Activated CD8-positive, alpha-beta memory T cell treated with anti-CD3 and anti-CD28 coated beads, Interleukin-2, amount 50 U/mL, for 1 hour (primary cell): ENCODE results near the gene AATF.

Source experiments
- DNase-seq: peaks from one replicate; pipeline ENCODE4 v3.0.0-alpha.2; 2020; ENCODE audit errors: extremely low read depth

Gene AATF

DNA sequence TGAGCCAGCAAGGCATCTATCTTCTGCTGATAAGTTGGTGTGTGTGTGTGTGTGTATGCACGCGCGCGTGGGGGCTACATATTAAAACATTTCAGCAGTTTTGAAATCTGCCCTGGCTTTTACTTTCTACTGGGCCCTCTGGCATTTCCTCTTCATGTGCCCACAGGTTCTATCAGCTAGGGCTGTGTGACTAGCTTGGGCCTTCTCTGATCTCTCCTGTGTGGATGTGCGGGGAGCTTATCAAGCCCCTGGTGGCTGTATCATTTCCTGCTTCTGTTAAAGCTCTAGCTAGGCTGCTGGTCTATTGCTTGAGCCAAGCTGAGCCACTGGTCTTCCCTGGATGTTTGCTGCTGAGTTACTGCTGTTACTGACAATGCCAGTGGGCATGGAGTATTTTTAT, 132.5 kb downstream of the AATF start:
- no peak for DNase-seq

DNA sequence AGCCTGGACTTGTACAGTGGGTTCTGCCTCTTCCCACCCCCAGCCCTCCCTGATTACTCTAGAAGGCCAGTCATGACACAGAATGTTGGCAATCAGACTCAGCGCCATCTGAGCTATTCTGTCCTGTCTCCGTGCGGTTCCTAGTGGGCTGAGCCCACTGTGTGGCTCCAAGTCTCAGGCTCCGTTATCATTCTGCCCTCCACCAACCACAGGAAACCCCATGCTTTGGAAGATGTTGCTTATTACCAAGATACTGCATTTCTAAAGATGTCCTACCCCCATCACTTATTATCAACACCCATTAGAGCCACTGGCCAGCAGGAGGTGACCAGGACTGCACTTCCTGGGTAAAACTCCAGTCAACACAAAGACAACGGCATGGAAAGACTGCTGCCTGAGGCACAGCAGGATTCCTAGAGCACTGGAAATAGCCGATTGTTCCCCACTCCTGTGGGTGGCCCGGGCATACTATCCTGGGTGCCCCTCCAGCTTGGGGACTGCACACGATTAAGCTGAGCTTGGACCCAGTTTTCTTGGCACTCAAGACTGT, 133.6 kb downstream of the AATF start:
- DNase-seq, result no peak

DNA sequence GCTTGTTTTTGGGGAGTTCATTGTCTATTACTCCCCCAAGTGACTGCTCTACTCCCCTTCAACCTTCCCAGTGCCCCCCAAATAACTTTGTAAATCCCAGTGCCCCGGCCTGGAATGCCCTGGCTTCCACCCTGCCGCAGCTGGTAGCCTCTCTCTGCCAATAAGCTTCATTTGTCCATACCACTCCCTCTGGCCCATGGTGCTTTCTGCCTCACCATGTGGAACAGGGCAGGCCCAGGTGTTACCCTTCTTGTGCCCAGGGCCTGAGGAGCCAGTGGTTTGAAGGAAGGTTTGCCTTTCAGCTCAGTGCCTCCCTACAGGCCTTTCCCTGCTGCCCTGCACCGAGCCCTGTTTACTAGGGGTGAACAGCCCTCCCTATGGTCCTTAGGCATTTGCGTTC, 134.2 kb downstream of the AATF start:
- DNase-seq, result no peak

DNA sequence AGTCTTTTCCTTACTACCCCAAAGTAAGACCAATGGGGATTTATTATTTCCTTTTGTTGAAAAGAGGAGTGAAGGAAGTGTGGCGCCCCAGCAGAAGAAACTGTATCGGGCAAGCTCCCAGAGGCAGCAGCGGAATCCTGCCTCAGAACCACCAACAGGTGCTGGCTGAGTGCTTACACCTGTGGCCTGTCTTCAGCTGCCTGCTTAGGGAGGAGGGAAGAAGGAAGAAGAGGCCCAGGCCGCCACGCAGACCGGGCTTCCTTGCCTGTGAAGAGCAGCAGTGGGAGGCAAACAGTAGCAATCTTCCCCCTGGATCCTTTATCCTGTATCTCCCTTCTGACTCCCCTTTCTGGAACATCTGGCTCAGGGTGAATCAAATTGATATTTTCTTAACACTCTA, 134.7 kb downstream of the AATF start:
- DNase-seq, result no peak

DNA sequence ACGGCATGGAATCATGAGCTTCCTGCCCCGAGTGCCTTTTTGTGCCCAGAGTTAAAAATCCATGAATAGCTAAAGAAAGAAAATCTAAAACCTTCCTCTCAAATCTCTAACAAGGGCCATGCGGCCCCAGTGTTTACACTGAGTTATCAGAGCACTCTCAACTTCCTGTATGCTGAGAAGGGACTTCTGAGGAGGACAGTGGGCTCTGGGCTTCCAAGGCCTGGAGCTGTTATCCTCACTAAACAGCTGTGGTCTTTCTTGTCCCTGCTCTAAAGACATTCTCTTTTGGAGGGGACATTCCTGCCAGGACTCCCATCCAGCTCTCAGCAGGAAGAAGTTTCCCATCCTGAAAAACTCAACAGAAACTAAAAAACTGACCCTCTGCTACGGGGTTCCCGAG, 135.6 kb downstream of the AATF start:
- no peak for DNase-seq

DNA sequence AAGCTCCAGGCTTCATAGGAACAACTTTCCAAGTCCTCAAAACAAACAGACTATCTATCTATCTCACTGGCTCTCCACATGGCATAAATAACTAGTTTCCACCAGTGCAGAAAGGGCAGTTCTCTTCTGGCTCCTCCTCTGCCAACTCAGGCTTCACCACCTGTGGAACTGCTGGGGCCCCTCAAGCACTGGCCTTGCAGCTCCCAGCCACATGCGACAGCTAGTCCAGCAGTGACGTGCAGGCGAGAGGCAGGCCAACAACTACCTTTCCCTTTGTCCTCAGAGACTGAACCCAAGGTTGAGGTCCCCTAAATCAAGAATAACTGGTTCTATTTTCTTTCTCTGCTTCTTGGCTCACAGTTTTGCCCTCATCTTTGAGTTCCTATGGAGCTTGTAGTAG, 137.6 kb downstream of the AATF start:
- no peak for DNase-seq

DNA sequence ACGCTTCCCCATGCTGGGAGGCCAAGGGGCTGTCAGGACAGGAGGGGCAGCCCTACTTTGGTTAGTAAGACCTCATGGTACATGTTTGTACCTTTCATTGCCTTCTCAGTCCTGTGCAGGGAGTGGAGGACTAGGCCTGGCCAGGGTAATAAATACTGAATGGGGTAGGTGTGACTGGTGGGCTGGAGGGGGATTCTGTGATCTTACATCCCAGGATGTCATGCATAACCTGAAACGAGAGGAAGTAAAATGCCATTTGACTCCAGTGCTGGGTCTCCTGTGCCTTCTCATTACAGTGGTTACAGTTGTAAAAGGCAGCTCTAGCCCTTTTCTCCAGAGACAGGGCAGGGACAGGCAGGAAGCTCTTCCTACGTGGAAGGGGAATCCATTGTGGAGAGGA, 138.2 kb downstream of the AATF start:
- DNase-seq, result no peak

DNA sequence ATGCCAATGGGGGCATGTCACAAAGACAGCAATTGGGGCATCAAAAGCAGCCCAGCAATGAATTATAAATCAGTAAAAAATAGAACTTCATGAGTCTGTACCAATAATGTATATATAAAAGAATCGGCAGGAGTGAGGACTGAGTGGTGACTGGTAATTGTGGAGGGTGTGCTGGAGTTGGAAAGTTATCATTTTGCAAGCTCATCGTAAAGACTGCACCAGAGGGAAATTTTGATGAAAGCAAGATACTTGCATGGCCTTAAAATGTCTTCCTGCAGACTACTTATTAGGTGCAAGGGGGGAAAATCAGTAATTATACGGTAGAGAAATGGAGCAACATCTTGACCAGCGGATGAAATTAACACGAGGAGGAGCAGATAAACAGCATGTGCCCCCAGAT, 138.9 kb downstream of the AATF start:
- no peak for DNase-seq

DNA sequence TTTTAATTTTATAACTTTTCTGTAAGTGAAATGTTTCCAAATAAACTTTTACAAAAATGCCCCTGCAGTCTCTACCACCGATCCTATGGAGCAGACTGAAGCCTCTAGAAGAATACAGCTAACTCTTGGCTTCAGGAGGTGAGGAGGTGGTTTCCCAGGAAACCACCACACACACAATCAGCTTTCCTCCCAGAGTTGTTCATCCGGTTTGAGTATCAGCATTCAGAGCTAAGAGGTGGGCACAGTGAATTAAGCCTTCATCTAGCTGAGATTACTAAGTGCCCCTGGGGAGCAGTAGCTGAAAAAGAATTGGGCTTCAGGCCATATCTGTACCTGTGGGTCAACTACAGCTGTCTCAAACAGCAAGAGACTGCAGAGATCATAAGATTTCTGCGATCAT, 139.7 kb downstream of the AATF start:
- DNase-seq, result no peak

DNA sequence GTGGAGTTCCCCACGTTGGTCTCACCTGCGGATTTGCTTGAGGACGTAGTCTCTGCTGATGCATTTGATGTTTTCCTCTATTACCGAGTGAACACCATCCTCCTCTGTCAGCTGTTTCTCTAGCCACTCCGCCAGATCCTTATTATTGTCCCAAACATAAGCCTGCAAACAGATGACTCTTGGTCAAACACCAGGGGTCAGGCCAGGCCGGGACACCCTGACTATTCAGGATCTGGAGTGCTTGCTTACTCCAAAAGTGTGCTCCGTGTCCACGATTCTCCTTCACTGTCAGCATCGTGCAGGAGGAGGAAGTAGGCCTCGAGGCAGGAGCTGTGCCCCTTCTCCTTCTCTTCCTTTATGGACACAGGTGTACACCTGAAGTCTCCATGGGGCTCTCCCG, 140.2 kb downstream of the AATF start:
- no peak for DNase-seq

DNA sequence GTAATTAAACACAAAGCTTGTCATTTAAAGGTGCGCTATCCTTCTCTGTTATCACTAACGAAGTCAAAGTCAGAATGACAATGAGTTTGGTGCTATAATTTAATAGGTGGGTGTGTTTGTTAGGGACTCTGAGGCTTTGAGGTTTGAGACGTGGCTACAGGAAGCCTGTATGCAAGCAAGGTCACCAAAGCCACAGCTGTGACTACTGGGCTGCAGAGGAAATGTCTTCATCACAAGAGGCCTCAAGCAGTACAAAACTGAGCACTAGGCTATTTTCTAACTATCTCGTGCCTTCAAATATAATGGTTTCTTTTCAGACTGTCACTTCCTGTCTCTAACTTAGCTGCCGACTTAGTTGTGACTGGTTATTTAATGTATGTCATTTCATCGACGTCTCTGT, 141.2 kb downstream of the AATF start:
- DNase-seq, result peak; percentile 53

DNA sequence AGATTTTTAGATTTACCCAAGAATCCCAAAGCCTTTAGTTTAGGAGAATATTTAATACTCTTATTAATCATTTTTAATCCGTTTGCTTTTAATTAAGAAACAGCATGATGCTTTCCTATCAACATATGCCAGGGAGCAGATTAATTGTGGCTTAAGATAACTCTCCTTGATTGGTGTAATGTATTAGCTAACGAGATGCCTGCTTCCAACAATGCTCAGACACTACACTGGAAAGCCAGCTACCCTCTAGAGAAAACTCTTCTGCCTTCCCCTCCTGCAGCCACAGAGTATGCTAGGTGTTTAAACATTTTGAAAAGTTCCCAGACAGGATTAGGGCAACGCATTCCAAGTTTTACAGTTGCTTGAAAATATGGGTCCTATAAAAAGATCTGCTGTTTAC, 142.2 kb downstream of the AATF start:
- DNase-seq, result no peak

DNA sequence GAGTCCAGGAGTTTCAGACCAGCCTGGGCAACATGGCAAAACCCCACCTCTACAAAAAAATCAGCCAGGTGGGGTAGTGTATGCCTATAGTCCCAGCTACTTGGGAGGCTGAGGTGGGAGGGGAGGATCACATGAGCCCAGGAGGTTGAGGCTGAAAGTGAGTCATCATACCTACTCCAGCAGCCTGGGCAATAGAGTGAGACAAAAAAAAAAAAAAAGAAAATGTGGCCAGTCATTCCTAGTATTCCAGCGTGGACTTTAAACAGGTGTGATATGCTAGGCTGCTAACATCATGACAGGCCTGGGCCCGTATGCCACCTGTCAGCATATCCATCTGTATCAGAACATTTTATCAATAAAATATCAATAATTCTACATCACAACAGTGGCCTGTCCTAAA, 143.3 kb downstream of the AATF start:
- no peak for DNase-seq

DNA sequence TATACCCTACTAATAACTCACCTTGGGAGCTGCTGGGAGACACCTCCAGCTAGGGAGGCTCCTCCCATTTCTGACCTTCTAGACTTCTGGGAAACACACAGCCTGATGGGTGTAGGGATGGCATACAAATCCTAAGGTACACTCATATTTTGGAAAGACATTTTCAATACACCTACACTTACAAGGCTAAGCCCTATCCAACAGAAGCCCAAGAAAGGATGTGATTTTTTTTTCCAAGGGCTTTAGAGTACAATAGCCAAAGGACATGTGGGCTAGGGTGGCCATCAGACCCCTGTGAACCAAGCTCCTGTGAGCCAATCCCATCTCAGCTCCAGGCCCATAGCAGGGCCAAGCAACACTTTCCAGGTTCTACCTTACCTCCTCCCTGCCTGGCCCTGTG, 143.9 kb downstream of the AATF start:
- no peak for DNase-seq

DNA sequence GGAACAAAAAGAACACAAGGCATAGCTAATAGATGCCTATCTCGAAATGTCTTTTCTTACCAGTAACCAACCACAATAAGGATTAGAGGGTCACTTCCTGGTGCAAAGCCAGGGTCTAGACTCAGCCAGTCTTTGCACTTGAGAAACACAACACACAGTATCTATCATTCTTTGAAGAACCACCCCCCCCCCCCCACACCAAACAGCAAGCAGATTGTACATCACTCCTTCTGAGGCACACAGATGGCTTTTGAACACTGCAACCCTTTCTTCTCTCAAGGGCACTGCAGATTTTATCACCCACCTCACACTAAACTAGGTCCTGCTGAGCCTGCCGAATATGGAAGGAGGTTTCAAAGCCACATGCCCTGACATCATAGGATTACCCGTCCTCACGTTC, 145.6 kb downstream of the AATF start:
- DNase-seq, result no peak

DNA sequence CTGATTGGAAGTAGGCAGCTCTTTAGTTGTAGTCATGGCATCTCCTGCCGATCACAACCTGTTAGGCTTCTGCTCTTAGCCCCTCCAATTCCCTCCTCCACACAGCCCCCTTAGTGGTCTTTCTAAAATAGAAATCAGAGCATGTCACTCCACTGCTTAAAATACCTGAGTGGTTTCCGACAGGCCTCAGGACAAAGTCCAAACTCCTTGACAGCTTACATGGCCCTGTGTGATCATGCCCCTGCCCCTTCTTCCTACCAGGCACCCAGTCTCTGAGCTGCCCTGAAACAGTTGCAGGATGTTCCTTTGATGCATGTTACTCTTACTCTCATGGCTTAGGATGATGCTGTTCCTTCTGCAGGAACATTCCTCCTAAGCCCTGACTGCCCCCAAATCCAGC, 147.3 kb downstream of the AATF start:
- no peak for DNase-seq

DNA sequence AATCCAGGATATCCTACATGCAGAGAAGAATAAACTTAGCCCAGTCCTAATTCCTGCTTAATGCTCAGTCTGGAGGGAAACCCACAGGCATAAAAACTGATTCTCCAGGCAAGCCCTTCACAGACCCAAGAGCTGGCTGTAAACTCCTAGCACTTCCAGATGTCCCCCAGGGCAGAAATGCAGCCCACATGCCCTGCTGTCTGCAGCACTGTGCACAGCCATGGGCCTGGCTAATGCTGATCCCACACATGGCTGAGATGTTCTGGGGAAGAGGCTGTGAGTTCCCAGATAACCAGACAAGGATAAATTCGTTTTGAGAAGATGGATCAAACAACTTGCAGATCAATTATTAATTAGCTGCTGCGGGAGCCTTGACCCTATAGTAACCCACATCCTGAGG, 148.4 kb downstream of the AATF start:
- no peak for DNase-seq

DNA sequence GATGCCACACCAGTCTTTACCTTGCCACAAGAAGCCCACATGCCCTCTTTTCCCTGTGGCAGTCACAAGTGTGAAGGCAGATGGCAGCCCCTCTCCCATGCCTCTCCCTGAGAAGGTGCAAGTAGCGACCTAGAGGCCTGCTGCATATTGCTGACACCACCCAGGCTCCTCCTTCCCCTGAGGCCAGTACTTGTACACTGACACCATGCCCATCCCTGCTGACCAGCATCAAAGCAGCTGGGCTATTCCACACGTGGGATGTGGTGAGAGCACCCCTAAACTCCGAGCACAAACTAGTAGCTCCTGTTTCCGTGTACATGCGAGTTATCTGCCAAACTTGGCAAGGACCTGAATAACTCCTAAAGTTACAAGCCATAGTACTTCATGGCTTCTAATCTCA, 149.4 kb downstream of the AATF start:
- DNase-seq, result no peak

DNA sequence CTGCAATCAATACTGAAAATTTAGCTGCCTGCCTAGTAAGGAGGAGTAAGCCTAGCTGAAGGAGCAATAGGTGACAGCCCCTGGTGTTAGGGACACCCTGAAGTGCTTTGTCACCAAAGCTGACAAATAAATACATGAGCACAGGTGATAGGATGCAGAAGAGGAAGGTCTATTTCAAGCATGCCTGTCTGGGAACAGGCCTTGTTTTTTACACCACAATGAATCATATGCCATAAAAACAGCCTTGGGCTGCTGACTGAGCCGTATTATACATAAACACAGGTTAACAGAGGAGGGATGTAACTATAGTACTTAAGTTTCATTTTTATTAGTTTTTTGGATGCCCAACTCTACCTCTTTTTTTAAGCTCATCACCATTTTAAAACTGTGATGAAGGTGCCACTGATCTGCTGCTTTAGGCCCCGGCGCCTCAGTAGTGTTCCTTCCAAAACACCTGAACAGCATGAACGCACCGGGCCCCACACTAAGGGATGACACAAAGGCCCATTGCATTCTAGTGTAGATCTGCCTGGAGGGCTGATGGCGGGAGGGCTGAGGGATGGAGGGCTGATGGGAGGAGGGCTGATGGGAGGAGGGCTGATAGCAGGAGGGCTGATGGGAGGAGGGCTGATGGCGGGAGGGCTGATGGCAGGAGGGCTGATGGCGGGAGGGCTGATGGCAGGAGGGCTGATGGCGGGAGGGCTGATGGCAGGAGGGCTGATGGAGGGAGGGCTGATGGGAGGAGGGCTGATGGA, 150.3 kb downstream of the AATF start:
- DNase-seq, result no peak

DNA sequence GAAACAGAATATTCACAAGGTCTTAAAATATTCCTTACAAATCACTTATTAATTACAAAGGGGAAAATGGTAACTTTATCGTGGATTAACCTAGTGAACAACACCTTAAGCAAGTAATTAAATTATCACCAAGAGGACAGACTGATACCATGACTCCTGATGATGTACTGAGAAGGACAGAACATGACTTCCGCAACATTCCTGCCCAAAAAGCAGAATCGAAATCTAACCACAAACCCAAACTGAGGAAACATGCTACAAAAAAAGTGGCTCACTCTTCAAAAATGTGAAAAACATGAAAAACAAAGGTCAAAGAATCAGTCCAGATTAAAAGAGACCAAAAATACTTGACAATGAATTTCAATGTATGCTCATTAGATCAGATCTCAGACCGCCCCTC, 151.5 kb downstream of the AATF start:
- DNase-seq, result no peak

DNA sequence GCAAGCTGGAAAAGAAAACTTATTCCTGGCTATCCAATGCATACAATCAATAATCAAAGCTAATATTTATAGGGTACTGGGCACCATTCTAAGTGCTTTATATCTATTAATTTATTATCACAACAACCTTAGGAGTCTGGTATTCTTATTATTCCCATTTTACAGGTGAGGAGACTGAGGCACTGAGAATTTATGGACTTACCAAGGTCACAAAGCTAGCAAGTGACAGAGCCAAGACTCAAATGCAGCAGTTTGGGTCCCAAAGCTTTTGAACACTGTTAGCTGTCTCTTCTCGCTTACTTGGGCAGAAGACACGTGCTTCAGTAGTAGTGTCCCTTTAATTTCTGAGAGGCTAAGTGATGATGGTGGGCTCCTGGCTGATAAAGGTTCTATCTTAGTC, 152.6 kb downstream of the AATF start:
- DNase-seq, result no peak

DNA sequence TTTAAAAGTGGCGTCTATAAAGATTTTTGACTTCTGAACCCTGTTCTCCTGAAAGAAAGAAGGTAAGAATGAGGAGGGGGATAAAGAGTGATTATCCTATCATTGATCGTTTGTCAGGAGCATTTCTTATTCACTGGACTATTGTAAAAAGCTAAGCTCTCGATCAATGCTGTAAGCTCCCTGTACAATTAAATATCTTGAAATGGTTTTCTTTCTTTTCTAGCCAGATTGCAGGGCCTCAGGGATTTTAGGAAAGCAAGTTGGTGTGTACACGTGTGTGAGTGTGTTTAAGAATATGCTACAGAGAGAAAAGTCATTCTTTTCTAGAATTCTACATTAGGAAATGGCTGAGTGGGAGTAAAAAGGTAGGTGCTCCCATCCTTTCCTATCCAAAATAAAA, 154.5 kb downstream of the AATF start:
- DNase-seq, result no peak

DNA sequence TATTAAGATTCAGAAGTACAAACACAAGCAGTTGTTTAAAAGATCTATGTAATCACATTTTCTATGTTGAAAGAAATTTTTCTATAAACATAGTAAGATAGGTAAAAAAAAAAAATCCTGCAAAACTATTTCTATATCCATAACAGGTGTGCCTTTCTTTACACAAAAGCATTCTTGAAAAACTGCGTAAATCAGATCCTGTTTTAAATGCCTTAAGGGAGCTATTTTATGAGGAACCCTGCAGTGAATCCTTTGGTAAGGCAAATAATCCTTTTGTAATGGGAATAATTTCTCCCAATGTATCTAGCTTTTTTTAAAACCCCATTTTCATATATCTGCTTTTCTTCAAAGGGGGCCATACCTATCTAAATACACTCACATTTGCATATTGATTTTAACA, 157.3 kb downstream of the AATF start:
- no peak for DNase-seq
